Activated T-cell treated with anti-CD3 and anti-CD28 coated beads for 24 hours (primary cell): ENCODE measurements around the gene RXRA.

ENCODE experiments used
- DNase-seq: peaks from one replicate; pipeline ENCODE4 v3.0.0-alpha.2; 2020; ENCODE audit warnings: low read depth

RXRA gene

GRCh38 chr9:134403682-134404301 lies 77.5 kb downstream of the RXRA start:
- DNase-seq, result no peak

DNA sequence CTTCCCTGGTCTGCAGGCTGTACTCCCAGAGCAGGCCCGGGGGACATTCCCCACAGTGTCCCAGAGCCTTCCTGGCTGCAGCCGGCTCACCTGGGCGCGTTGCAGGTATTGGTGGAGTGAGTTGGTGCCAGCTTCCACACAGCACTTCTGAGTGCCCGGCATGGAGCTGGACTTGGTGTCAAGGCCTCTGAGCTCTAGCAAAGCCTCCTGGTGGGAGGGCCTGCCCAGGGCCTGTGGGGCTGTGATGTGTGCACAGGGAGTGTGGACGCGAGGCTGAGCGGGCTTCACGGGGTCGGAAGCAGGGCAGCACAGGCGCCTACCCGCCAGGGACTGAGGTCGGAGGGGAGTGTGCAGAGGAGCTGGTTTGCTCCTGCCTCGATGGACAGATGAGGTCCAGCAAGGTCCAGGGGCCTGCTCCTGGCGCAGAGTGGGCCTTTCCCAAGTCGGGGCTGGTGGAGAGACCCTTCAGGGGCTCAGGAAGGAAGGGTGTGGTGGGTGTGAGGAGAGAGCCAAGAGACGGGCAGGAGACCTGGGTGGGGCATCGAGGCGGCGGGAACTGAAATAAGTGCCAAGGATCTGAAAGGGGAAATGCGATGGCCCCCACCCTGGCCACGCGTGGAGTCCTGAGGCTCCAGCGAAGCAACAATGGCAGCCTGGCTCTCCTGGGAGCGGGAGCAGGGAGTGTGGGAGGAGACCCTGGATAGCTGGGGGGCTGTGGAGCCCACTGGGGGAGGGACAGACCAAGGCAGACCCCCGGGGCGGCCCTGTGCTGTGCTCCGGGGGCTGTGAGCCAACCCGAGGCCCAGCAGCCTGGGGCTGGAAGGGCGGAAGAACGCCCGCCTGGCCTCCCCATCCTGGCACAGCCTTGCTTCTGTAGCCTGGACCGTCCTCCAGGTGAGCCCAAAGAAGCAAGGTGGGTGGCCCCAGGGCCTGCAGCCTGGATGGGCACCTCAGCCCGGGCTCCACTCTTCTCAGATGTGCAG lies 78.4 kb downstream of the RXRA start:
- no peak for DNase-seq

GRCh38 chr9:134405527-134405926 lies 79.3 kb downstream of the RXRA start:
- DNase-seq, result no peak

DNA sequence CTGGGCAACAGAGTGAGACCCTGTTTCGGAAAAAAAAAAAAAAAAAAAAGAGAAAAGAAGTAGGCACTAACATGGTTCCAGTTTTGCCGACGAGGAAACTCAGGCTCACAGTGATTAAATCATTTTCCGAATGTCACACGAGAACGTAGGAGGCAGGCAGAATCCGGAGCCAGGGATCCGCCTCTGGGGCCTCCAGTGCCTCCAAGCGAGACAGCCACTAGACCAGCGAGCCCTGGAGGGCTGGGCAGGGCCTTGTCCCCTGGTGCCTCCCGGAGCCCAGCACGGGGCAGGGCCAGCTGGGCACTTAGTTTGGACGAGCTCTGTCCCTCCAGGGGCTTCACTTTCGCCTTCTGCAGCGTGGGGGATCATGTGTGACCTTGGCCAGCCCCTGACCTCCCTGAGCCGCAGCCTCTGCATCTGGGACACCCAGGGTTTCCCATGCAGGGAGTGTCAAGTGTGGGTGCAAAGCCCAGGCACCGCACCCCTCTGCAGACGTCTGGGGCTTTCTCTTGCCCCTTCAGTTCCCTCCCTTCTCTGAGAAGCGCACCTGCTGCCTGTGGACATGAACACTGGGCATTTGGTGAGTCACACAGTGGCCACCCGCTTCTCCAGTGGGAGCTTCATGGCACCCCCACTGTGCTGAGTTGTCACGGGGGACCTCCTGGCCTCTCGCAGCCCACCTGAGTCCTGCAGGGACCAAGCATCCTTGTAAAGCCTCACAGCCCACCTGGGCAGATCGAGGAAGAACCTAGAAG lies 80.3 kb downstream of the RXRA start:
- no peak for DNase-seq

DNA sequence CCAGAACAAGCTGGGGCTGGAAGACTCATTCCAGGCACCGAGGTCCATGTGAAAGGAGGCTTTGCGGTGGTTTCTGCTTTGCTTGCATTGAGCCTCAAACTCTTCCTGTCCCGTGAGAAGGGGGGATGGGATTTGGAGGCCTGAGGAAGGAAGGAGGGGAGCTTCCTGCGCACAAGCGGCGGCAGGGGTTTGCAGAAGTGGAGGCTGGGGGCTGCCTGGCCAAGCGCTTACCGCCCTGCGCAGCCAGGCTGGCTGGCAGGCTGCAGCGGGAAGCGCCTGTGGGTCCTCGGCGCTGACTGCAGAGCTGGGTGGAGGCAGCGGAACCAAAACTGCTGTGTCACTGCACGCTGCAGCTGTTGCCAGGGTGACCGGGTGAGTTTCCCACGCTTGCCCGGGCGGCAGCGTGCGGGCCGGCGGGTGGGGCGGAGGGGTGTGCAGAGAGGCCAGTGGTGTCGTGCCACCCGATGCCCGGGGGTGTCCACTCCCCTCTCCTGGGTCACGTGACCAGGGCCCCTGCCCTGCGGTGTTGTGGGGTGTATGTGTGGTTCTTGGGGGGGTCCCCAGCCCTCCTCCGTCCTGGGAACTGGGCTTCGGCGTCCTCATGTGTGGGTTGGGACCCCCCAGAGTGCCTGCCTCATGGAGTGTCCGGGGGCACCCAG lies 81.0 kb downstream of the RXRA start:
- peak; percentile 71 for DNase-seq

DNA sequence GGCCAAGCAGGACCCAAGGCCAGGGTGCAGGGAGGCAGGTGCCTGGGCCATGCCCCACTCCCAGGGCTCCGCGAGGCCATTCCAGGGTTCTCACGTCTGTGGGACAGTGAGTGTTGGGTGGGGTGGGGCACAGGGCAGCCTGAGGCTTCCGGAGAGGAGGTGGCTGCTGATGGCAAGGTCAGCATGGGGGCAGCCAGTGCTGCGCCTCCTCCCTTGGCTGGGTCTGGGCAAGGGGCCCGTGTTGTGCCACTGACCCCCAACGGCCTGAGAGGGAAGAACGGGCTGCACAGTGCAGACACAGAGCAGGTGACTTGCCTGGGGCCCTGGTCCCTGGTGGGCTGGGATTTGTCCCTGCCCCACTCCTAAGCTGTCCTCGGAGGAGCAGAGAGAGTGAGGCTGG lies 82.1 kb downstream of the RXRA start:
- DNase-seq, result no peak

DNA sequence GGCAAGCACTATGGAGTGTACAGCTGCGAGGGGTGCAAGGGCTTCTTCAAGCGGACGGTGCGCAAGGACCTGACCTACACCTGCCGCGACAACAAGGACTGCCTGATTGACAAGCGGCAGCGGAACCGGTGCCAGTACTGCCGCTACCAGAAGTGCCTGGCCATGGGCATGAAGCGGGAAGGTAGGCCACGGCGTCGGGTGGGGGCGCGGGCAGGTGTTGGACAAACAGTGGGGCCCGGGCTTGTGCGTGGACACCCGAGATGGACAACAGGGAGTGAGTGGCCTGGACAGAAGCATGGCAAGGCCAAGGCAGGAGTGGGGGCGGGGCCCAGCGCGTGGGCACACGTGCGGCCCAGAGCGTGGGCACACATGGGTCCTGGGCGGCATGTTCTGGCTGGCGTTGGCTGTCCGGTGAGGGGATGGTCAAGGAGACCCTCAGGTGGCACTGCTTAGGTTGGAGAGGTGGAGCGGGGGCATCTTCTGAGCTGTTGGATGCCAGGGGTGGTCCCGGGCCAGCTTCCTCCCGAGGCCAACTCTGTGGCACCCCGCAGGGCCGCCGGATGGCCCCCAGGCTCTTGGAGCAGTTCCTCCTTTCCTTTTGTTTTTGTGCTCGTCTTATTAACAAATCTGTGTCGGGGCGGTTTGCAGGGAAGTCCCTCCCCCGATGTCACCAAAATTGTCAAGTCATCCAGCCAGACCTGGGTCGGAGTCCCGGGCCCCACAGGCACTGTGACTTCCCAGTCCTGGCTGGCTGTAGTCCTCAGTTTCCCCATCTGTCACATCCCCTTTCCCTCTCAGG lies 82.9 kb downstream of the RXRA start:
- DNase-seq, result no peak

- no peak for DNase-seq
Measured at GRCh38 chr9:134410071-134410834, 84.0 kb downstream of the RXRA start.

DNA sequence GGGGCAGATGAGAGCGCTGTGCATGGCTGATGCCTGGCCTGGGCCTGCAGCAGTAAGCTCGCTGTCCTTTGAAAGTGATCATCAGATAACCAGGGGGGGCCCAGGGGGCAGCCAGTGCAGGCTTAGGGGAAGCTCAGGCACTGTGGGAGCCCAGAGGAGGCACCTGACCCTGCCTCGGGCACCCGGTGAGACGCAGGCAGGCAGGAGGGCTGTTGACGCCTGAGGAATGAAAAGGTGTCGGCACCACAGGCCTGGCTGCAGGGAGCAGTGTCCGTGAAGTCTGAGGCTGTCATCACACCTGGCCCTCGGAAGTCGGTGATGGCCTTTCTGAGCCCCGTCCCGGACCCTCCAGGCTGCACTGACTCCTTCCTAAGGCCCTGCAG lies 84.6 kb downstream of the RXRA start:
- no peak for DNase-seq

GRCh38 chr9:134411440-134412297 lies 85.4 kb downstream of the RXRA start:
- no peak for DNase-seq

GRCh38 chr9:134412298-134412711 lies 86.0 kb downstream of the RXRA start:
- DNase-seq, result no peak

- DNase-seq, result no peak
Measured at GRCh38 chr9:134413112-134413715, 87.0 kb downstream of the RXRA start.

DNA sequence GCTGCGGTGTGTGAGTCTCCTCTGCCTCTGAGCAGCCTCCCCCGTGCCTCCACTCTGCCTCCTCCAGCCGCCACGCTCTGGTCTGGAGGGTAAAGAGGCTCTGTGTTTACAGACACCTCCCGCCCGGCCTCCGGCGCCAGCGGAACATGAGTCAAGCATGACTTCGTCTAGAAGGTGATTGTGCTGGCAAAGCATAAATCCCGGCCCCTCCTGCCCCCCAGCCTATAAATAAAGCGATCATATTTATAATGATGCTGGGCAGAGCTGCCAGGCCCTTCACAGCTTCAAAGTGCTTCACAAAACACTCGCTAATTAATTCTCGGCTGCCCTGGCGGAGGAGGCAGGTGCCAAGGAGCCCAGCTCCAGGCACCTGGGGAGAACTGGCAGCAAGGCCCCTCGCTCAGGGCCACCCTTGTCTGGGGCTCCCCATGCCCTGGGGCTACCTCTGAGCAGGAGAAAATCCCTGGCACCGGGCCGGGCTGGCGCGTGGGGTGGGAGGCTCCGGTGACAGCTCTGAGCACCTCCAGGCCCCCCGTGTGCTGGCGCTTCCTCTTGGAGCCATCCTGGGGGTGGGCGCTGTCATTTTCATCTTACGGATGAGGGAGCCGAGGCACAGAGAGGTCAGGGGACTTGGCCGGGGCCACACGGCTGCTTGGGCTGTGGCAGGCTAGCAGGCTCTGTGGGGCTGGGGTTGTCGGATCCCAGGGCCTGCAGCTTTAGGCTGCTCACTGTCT lies 87.8 kb downstream of the RXRA start:
- no peak for DNase-seq

DNA sequence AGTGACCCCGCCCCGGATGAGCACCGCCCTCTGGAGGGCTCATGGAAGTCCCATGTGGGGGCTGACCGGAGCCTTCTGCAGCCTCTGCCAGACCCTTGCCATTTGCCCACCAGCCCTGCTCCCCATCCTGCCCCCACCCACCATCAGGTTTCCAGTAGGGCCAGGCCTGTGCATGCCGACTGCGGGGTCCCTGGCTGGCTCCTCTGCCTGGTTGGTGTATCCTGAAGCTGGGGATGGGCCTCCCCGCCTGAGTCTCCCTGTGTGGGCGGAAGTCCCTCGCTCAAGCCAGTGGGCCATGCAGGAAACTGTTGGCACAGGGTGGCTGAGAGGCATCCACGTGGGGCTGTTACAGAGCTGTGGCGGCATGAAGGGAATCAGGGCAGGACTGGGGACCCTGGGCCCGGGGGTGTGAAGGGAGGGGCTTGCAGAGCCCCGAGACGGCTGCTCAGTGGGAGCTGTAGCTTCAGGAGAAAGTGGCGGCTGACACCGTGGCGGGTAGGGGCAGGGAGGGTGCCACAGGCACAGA lies 88.7 kb downstream of the RXRA start:
- DNase-seq, result no peak

GRCh38 chr9:134416385-134417015 lies 90.2 kb downstream of the RXRA start:
- DNase-seq, result no peak

DNA sequence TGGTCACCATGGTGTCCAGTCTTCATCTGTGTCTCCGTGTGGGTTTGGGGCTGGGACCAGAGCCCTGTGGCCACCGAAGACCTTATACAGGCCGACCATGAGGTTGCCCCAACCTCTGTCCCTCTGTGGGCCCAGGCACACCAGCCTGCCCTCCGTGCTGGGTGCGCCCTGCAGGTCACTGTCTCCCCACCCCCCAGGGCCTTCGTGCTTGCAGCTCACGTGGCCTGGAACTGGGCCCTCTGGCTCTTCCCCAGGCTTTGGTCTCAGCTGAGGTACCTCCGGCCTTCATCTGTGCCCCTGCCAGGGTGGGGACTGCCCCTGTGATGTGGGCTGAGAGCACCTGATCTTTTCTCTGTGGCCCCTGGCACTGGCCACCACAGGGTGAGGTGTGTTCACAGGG lies 92.1 kb downstream of the RXRA start:
- no peak for DNase-seq

DNA sequence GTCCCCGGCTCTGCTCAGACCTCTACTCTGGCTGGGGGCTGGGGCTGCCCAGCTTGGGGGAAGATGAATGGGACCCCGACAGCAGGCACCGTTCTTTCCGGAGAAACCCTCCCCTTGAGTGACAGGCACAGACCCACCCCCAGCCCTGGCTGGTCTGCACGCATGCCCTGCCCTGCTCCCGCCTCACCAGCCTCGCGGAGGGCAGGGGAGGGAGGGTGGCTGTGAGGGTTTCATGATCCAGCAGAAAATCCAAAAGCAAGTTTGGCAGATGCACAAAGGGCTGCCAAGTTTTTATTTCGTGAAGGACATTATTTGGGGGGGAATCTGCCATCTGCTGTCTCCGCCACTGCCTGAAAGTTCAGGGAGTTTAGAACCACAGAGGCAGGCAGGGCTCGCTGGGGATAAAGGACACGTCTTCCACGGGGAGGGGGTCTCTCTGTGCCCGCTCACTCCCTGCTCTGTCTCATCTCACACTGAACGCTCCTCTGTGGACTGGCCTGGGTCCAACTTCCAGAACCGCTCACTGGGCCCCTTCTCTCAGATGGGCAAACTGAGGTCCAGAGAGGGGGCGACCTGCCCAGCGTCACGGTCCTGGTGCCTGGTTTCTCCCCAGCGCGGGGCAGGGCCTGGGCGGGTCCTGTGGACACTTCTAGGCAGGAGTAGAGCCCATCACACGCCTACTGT lies 92.9 kb downstream of the RXRA start:
- DNase-seq, result no peak
